Measurements from ENCODE around the gene LYPLA2. TPM values are rescaled to one million over a fixed set of nuclear protein-coding genes. Genes with fewer than 3 reads are reported as not detected.

The LYPLA2 gene
- total RNA-seq, 1 experiment from 2014 or later: 78.0 TPM

DNA sequence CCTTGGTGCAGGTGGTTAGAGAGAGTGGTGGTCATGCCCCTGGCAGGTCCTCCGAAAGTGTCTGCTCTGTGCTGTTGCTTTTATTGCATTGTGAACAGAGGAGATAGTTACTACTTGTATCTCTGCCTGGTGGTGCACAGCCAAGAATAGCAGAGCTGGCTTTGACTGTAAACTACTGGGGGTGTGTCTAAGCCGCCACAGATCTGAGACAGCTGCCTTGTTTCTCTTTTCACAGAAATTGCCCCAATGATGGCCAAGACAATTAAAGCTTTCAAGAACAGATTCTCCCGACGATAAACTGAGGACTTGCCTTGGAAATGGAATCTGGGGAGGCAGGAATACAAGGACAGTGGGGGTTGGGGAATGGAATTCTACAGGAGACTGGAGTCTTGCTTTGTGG lies 31.7 kb upstream of the LYPLA2 start:
- H3K9me2 ChIP-seq (ENCODE audit: insufficient read depth): no peaks in the 10 kb centered on the region
- H2AFZ ChIP-seq (ENCODE audit: low read depth, low read length, poor library complexity, severe bottlenecking): no peak overlapping the region
- H3K27me3 ChIP-seq (ENCODE audit: insufficient read depth, low read length): no peaks in the 10 kb centered on the region
- H4K20me1 ChIP-seq (ENCODE audit: insufficient read depth): 0 out of 2 replicates have a peak, but pooled peaks cover 5% of the 10 kb centered on the region
- no peaks in the 10 kb centered on the region for H3K9me3 ChIP-seq (ENCODE audit: control insufficient read depth in 1 of 2, insufficient read depth in 1 of 2, low read depth in 1 of 2, low read length in 2 of 2)
- intact Hi-C loops (cut with micrococcal nuclease): no loop called here
- CTCF ChIA-PET: no interaction called here
- ATAC-seq: no peak
- RAD21 ChIA-PET (ENCODE audit: low non-redundant PET in 1 of 2, low total read pairs in 2 of 2, uncharacterized antibody in 2 of 2, unreplicated experiment in 2 of 2): no interaction called here
- no peak overlapping the region for H3K27ac ChIP-seq (ENCODE audit: low read depth, low read length)
- peaks cover 28% of the 10 kb centered on the region; the same call in 1 of the 2 replicates for H3K79me2 ChIP-seq (ENCODE audit: insufficient read depth, low read length)
- H3K4me2 ChIP-seq (ENCODE audit: low read length): no peak overlapping the region
- H3K4me3 ChIP-seq (replicated peaks in 1 of 2; ENCODE audit: low read depth in 1 of 2, low read length in 2 of 2): no peak overlapping the region
- H3K4me1 ChIP-seq (ENCODE audit: control insufficient read depth in 1 of 2, insufficient read depth in 2 of 2, low read length in 2 of 2): no peaks in the 10 kb centered on the region
- no TSS peak for BruUV-seq (replicated peaks)
- TF ChIP-seq, protein P1, sequence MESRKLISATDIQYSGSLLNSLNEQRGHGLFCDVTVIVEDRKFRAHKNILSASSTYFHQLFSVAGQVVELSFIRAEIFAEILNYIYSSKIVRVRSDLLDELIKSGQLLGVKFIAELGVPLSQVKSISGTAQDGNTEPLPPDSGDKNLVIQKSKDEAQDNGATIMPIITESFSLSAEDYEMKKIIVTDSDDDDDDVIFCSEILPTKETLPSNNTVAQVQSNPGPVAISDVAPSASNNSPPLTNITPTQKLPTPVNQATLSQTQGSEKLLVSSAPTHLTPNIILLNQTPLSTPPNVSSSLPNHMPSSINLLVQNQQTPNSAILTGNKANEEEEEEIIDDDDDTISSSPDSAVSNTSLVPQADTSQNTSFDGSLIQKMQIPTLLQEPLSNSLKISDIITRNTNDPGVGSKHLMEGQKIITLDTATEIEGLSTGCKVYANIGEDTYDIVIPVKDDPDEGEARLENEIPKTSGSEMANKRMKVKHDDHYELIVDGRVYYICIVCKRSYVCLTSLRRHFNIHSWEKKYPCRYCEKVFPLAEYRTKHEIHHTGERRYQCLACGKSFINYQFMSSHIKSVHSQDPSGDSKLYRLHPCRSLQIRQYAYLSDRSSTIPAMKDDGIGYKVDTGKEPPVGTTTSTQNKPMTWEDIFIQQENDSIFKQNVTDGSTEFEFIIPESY (IDR thresholded peaks at IDR 0.05; ENCODE audit: extremely low read depth, insufficient replicate concordance, low read length): no peak
- TF ChIP-seq POLR2AphosphoS5 (IDR thresholded peaks at IDR 0.05; ENCODE audit: low read depth, low read length): no peak
- TF ChIP-seq, protein P2, sequence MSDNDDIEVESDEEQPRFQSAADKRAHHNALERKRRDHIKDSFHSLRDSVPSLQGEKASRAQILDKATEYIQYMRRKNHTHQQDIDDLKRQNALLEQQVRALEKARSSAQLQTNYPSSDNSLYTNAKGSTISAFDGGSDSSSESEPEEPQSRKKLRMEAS (IDR thresholded peaks at IDR 0.05): no peak
- TF ChIP-seq SP1 (IDR thresholded peaks at IDR 0.05; ENCODE audit: low read depth): no peak
- TF ChIP-seq, protein P3, sequence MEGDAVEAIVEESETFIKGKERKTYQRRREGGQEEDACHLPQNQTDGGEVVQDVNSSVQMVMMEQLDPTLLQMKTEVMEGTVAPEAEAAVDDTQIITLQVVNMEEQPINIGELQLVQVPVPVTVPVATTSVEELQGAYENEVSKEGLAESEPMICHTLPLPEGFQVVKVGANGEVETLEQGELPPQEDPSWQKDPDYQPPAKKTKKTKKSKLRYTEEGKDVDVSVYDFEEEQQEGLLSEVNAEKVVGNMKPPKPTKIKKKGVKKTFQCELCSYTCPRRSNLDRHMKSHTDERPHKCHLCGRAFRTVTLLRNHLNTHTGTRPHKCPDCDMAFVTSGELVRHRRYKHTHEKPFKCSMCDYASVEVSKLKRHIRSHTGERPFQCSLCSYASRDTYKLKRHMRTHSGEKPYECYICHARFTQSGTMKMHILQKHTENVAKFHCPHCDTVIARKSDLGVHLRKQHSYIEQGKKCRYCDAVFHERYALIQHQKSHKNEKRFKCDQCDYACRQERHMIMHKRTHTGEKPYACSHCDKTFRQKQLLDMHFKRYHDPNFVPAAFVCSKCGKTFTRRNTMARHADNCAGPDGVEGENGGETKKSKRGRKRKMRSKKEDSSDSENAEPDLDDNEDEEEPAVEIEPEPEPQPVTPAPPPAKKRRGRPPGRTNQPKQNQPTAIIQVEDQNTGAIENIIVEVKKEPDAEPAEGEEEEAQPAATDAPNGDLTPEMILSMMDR (IDR thresholded peaks at IDR 0.05 in 2 of 3, conservative IDR thresholded peaks at IDR 0.05 in 1 of 3; ENCODE audit: borderline replicate concordance in 1 of 3, insufficient read depth in 1 of 3, low read depth in 2 of 3, low read length in 2 of 3): no peak
- TF ChIP-seq SRF (IDR thresholded peaks at IDR 0.05; ENCODE audit: low read depth): no peak
- no peak for TF ChIP-seq FOSL1 (IDR thresholded peaks at IDR 0.05; ENCODE audit: low read depth)
- no peak for DNase-seq (ENCODE audit: low read depth, low spot score)
- POLR2A ChIA-PET: no interaction called here
- no peak overlapping the region for H3K9ac ChIP-seq (ENCODE audit: low read length)
- H3K36me3 ChIP-seq (ENCODE audit: control insufficient read depth in 1 of 2, insufficient read depth in 2 of 2, low read length in 2 of 2): peaks cover 69 to 71% of the 10 kb centered on the region in 2 experiments
